ENCODE measurements around the gene PTH1R.

PTH1R gene

GRCh38 chr3:46877406-46878125 lies at the start of gene PTH1R:
Gene PTH1R (plus strand): TSS chr3:46877721. CDS start chr3:46883560, 5,839 bp downstream.
- DNase-seq: no peak

GRCh38 chr3:46829699-46830208 lies 47.8 kb upstream of the PTH1R start:
- no peak for DNase-seq

DNA sequence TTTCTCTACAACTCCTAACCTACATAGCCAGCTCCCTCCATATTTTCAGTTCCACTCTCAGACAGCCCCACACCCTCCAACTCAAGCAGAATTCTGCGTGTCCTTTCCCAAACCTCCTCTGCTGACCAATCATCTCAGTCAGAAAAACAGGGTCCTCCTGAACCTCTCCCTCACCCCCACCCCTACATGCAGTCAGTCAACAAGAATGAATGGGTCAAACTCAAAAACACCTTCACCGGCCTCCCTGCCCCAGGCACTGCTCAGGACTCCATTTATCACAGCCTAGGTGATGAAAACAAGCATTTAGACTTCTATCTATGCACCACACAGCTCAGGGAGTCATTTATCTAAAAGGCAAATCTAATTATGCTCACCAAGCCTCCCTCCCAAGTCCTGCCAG lies 46.7 kb upstream of the PTH1R start:
- no peak for DNase-seq

- DNase-seq: no peak
Observed at GRCh38 chr3:46831316-46831715, 46.2 kb upstream of the PTH1R start.

DNA sequence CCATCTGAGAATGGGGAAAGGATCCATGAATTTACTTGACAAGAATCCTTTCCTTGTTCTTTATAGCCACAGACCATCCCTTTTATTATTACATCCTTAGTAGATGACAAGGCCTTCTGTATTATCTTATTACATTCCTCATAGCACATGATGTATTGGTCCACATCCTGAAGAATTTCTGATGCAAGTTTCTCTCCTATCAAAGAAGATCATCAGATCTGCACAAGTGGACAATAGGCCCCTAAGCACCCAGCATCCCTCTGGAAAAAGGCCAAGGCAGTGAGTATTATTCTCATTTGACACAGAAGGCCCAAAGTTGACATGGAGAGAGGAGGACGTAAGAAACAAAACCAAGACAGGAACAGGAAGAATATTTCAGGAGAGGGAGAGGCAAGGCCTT lies 45.7 kb upstream of the PTH1R start:
- no peak for DNase-seq

- no peak for DNase-seq
Observed at GRCh38 chr3:46833346-46834300, 43.9 kb upstream of the PTH1R start.

DNA sequence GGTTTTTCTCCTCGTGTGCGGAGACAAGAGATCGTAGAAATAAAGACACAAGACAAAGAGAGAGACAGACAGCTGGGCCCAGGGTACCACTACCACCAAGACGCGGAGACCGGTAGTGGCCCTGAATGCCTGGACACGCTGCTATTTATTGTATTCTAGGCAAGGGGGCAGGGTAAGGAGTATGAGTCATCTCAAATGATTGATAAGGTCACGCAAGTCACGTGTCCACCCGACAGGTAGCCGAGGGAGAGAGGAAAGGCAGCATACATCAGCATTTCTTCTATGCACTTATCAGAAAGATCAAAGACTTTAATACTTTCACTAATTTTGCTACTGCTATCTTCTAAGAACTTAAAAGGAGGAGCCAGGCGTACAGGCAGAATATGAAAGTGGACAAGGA lies 42.5 kb upstream of the PTH1R start:
- no peak for DNase-seq

GRCh38 chr3:46835491-46835890 lies 42.0 kb upstream of the PTH1R start:
- DNase-seq: no peak

DNA sequence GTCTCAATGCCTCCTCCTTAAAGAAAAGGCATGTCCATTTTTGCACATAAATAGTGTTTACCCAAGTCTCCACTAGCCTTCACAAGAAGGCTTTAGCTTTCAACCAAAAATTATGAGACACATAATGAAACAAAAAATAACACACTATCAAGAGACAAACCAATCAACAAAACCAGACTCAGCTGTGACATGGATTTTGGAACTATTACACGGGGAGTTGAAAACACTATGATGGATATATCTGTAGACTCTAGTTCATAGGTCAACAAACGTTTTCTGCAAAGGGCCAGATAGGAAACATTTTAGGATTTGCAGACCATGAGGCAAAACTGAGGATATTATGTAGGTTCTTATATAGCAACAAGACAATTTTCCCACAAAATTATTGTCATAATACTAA lies 39.2 kb upstream of the PTH1R start:
- DNase-seq: no peak

- no peak for DNase-seq
Observed at GRCh38 chr3:46840491-46840890, 37.0 kb upstream of the PTH1R start.

- DNase-seq: no peak
Observed at GRCh38 chr3:46843508-46843907, 34.0 kb upstream of the PTH1R start.

DNA sequence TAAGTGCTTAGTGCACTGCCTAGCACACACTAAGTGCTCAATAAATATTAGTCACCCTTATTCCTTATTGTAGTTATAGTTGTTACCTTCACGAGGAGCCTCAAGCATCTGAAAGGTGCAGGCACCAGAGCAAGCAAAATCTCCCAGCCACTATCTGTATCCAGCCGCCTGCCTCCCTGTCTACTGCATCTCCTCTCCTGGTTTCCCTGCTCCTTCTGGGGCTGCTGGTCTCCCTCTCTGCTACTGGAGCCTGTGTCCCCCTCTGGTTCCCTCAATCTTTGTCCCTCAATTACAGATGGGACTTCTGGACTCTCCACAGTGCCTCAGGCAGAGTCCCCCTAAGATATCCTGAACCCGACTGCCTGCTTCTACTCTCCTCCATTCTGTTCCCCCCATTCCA lies 33.1 kb upstream of the PTH1R start:
- DNase-seq: no peak

DNA sequence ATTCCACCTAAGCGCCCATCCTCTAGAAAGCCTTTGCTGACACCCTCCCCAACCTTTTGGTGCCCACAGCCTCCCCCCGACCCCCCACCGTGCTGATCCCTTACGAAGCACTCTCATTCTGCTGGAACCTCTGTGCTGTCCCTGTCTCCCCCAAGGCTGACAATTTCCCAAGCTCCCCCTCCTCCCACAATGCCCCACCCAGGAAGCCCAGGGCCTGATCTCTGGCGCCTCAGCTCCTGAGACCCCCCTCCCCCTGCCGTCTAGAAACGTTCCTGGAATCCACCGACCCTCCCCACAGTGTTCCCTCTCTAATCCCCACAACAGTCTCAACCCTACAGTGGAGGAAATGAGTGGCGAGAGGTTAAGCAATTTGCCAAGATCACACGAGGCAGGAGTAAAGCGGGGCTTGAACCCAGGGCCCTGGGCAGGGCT lies 32.6 kb upstream of the PTH1R start:
- DNase-seq: no peak

GRCh38 chr3:46845397-46845859 lies 32.1 kb upstream of the PTH1R start:
- DNase-seq: no peak

GRCh38 chr3:46845860-46846623 lies 31.5 kb upstream of the PTH1R start:
- DNase-seq: no peak

GRCh38 chr3:46846624-46847542 lies 30.6 kb upstream of the PTH1R start:
- no peak for DNase-seq

DNA sequence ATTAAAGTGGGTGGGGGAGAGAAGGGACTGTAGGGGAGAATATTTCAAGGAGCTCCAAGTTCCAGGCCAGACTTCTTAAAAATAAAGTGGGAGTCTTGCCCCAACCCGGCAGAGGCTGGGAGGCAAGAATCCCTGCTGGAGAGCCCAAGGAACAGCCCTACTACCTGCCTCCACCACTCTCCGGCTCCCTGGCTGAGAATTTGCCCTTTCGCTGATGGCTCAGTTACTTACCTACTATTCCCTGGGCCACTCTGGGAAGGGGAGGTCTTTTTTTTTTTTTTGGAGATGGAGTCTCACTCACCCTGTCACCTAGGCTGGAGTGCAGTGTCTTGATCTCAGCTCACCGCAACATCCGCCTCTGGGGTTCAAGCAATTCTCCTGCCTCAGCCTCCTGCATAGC lies 29.8 kb upstream of the PTH1R start:
- no peak for DNase-seq

GRCh38 chr3:46848271-46849044 lies 29.1 kb upstream of the PTH1R start:
- no peak for DNase-seq

GRCh38 chr3:46849045-46849631 lies 28.4 kb upstream of the PTH1R start:
- DNase-seq: no peak

DNA sequence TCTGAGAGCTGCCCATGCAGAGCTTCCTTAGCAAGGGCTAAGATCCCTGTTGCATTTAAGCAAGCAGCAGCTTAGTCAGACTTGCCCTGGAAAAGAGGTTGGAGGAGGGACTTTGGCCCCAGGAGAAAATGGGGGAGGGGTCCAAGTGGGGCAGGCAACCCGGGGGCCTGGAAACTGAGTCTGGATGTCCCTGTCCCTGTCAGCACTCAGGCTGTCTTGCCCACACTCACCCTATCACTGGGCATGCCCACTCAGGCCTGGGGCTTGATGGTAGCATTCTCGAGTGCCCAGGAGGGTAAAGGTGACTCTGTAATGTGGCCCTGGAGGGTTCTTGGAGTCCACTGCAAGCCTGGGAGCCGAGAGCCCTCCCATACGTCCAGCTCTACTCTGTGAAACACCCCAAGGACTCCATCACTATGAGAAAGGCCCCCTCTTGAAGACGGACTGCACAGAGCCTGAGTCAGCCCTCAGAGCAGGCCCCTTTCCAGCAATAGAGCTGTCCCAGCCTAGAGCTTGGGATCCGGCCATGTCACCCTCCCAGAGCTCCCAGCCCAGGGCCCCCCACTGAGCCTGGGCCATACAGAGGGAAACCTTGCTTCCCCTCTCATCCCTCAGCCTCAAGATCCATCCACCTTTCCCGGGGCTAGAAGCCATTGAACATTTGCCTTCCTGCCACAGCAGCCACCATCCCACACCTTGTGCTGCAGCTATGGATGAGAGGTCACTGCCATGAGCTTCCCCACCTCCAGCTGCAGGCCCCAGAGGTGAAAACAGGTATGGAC lies 27.6 kb upstream of the PTH1R start:
- no peak for DNase-seq
